Prostate gland (tissue), 2 donors: ENCODE measurements around the gene CD79B.

ENCODE experiments used
- CTCF ChIP-seq, 4 experiments: fragments of 200-600 bp in 2 of 4; fragments of 450-650 bp in 2 of 4; sonication (generic) in 2 of 4; IDR thresholded peaks; 1 replicate in 3 of 4; 2 replicates in 1 of 4; pipeline ENCODE4 v1.5.1; 2016 to 2019; ENCODE audit warnings: antibody characterized with exemption in 4 of 4, mild to moderate bottlenecking in 2 of 4, moderate library complexity in 2 of 4
- POLR2A ChIP-seq: fragments of 450-650 bp; IDR thresholded peaks from one replicate; pipeline ENCODE4 v1.6.1; 2016; ENCODE audit warnings: antibody characterized with exemption, mild to moderate bottlenecking
- POLR2AphosphoS5 ChIP-seq: sonication (generic); formaldehyde crosslinking; IDR thresholded peaks from one replicate; pipeline ENCODE4 v1.6.1; 2017; ENCODE audit warnings: antibody characterized with exemption

- TF ChIP-seq CTCF (IDR thresholded peaks at IDR 0.05) = no peak
- TF ChIP-seq POLR2A = no peak
- TF ChIP-seq POLR2AphosphoS5 = no peak
These were observed 40.7 kb upstream of the CD79B start, which contains the start of gene SCN4A for GRCh38 chr17:63972796-63973195.
